Activated CD8-positive, alpha-beta memory T cell treated with anti-CD3 and anti-CD28 coated beads, Interleukin-2, amount 50 U/mL, for 4 hours (primary cell): ENCODE results near the gene HMGB3.
"Not testable (repeated sequence)": the region's sequence is repeated elsewhere in the genome, so short reads cannot be mapped to it uniquely, and the experiment has no call there.

Experiments
- DNase-seq: peaks from one replicate; pipeline ENCODE4 v3.0.0-alpha.2; 2020

Gene HMGB3

GRCh38 chrX:150980186-150980585 lies 2.9 kb upstream of the HMGB3 start:
- no peak for DNase-seq

- no peak for DNase-seq
Observed at GRCh38 chrX:150980711-150981110, 2.4 kb upstream of the HMGB3 start.

DNA sequence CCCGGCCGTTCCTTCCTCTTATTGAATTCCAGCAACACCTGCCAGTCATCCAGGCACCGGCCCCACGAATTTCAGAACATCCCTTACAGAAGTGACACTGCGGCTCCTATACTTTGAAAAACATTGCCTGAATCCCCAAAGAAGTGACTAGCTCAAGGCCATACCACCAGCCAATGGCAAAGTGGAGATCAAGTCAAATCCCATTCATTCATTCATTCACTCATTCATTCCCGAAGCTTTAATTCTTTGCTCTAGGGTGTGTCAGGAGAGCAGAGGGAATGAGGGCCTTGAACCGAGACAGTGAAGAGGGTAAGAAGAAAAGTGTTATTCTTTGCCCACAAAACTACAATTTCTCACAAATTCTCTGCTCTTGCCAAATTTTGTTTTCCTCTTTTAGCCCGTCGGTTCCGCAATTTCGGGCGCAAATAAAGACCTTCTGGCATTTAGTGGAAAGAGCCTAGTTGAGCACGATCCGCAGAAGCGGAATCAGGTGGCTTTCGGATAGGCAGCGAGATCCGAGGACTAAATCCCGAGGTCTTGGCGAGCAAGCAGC lies 824 bp upstream of the HMGB3 start:
- DNase-seq, result no peak

DNA sequence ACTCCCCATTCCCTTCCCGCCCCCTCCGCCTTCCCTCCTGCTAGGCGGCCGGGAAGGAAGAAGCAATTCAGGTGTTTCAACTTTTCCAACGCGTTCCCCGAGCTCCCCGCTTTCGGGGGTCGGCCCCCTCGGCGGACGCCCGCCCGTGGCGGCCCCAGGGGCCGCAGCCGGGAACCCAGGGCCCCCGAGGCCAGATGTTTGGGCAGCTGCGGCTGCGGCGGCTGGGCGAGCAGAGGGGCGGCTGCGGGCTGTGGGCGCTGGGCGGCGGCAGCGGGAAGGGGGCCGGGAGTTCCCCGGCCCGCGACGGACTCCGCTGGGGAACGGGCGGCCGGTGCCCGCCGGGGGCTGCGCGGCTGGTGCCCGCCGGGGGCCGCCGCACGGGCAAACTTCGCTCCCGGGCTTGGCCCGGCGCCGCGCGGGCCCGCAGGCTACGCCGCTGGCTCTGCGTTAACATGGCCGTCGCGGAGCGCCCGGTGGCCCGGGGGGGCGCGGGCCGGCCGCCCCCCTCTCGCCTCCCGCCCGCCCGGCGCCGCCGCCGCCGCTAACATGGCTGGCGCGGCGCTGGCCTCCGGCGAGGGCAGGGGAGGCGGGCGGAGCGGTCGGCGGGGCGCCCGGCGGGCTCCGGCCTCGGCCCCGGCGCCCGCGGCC lies 510 bp downstream of the HMGB3 start:
- DNase-seq, result no peak

- no peak for DNase-seq
Observed at GRCh38 chrX:150984169-150984824, 1.2 kb downstream of the HMGB3 start.

DNA sequence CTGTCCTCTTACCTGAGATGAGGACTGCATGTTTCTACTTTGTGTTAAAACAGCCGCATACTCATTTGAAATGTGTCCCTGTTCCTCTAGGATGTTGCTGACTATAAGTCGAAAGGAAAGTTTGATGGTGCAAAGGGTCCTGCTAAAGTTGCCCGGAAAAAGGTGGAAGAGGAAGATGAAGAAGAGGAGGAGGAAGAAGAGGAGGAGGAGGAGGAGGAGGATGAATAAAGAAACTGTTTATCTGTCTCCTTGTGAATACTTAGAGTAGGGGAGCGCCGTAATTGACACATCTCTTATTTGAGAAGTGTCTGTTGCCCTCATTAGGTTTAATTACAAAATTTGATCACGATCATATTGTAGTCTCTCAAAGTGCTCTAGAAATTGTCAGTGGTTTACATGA lies 4.6 kb downstream of the HMGB3 start:
- DNase-seq, result not testable (repeated sequence)

DNA sequence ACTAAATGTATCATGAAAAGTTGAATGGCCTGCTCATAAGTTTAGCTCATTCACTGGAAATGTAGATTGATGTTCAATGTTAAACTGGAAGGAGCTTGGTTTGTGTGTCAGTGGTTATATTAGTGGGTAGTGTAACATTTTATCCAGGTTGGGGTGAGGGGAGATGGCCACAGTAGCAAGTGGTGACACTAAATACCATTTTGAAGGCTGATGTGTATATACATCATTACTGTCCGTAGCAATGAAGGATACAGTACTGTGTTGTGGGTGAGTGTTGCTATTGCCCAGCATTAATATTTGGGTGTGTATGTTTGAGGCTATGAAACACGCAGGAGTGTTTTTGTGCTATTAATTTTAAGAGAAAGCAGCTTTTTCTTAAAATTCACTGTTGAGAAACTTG lies 6.3 kb downstream of the HMGB3 start:
- no peak for DNase-seq

DNA sequence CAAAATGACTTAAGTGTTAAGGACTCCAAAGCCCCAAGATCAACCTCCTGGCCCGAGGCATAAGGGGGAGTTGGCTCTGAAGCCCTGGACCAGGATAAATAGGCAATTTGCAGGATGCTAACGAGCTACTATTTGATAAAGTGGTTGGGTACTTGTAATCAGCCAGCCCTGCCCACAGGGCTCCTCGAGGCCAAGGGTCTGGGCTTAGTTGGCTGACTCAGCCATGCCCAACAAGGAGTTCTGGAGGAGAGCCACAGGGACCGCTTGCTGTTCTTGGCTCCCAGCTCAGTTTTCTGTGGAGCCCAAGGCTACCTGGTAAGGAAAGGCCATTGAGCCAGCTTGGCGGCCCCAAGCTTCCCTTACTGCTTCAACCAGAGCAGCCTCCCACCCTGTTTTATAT lies 7.8 kb downstream of the HMGB3 start:
- DNase-seq, result no peak

GRCh38 chrX:151000861-151001331 lies 17.8 kb downstream of the HMGB3 start:
- DNase-seq, result no peak

GRCh38 chrX:151004085-151004484 lies 20.9 kb downstream of the HMGB3 start:
- DNase-seq, result no peak

- DNase-seq, result no peak
Observed at GRCh38 chrX:151006410-151007109, 23.4 kb downstream of the HMGB3 start.

DNA sequence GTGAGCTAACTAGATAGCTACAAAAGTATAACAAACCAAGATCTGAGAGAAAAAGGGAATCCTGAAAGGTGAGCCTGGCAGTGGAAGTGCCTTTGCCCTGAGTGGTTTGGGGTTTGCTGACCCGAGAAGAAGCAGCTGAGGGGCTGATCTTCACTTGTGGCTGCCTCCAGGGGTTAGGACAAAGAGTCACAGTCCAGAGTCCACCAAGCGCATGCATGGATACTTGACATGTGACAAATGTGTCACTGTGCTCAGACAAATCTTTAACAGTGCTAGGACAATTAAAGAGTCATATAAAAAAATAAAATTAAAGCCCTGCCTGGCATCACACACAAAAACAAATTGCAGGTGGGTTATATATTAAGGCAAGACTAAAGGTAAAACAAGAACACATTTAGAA lies 26.4 kb downstream of the HMGB3 start:
- DNase-seq, result no peak

GRCh38 chrX:151013164-151013743 lies 30.1 kb downstream of the HMGB3 start:
- no peak for DNase-seq

DNA sequence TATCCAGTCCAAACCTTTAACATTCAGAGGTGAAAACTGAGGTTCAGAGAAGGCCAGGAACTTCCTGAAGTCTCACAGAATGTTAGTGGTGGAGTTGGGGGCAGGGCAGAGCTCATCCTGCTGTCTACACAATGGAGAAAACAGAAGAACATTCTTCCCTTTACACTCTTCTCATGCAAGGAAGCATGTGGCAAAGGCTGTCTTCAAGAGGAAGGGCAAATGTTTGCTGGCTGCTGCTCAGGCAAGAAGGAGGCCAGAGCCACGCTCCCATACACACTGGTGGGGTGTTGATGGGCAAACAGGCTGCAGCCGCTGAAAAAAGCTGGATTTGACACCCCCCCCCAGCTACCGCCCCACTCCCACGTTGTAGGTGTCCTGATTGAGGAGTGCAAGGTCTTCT lies 32.5 kb downstream of the HMGB3 start:
- no peak for DNase-seq

- DNase-seq, result no peak
Observed at GRCh38 chrX:151019856-151020255, 36.7 kb downstream of the HMGB3 start.

- no peak for DNase-seq
Observed at GRCh38 chrX:151030845-151031244, 47.7 kb downstream of the HMGB3 start.

GRCh38 chrX:151031391-151031975 lies 48.3 kb downstream of the HMGB3 start:
- no peak for DNase-seq

- DNase-seq, result no peak
Observed at GRCh38 chrX:151039351-151039750, 56.2 kb downstream of the HMGB3 start.
